Skeletal muscle satellite cell (primary cell): ENCODE measurements around the gene FANCL. TPM values are rescaled to one million over a fixed set of nuclear protein-coding genes. Genes with fewer than 3 reads are reported as not detected.
A peak's percentile ranks its signal among the peaks of the same experiment; 100 is the strongest.
"Not testable (repeated sequence)": the region's sequence is repeated elsewhere in the genome, so short reads cannot be mapped to it uniquely, and the experiment has no call there.

Source experiments
- H3K27me3 ChIP-seq: 2 replicates; pipeline ENCODE4 v1.7.0; 2013; ENCODE audit warnings: low read length; ENCODE audit not compliant: control insufficient read depth, insufficient read depth
- H3K36me3 ChIP-seq: 2 replicates; pipeline ENCODE4 v1.7.0; 2013; ENCODE audit warnings: mild to moderate bottlenecking, control low read depth, low read length; ENCODE audit not compliant: insufficient read depth
- H3K4me1 ChIP-seq: 2 replicates; pipeline ENCODE4 v1.7.0; 2013; ENCODE audit warnings: low read length; ENCODE audit not compliant: control insufficient read depth, insufficient read depth
- H3K4me2 ChIP-seq: 2 replicates; pipeline ENCODE4 v1.7.0; 2013; ENCODE audit warnings: mild to moderate bottlenecking, low read length
- H3K4me3 ChIP-seq: 2 replicates; pipeline ENCODE4 v1.7.0; 2013; ENCODE audit warnings: low read length
- H3K9ac ChIP-seq: 2 replicates; pipeline ENCODE4 v1.7.0; 2013; ENCODE audit warnings: mild to moderate bottlenecking, low read depth, low read length, moderate library complexity
- H3K9me3 ChIP-seq: replicated peaks from 2 replicates; pipeline ENCODE4 v1.7.0; 2013; ENCODE audit warnings: mild to moderate bottlenecking, control low read depth, low read length
- total RNA-seq: library from RNA; depleted of rRNA; stranded (reverse); fragments of >200 nt; gene quantifications from 2 replicates; pipeline ENCODE4 v1.2.3, GENCODE V29; 2012; rRNA removed

The FANCL gene
- total RNA-seq: 13.2 and 14.6 TPM in 2 replicates

DNA sequence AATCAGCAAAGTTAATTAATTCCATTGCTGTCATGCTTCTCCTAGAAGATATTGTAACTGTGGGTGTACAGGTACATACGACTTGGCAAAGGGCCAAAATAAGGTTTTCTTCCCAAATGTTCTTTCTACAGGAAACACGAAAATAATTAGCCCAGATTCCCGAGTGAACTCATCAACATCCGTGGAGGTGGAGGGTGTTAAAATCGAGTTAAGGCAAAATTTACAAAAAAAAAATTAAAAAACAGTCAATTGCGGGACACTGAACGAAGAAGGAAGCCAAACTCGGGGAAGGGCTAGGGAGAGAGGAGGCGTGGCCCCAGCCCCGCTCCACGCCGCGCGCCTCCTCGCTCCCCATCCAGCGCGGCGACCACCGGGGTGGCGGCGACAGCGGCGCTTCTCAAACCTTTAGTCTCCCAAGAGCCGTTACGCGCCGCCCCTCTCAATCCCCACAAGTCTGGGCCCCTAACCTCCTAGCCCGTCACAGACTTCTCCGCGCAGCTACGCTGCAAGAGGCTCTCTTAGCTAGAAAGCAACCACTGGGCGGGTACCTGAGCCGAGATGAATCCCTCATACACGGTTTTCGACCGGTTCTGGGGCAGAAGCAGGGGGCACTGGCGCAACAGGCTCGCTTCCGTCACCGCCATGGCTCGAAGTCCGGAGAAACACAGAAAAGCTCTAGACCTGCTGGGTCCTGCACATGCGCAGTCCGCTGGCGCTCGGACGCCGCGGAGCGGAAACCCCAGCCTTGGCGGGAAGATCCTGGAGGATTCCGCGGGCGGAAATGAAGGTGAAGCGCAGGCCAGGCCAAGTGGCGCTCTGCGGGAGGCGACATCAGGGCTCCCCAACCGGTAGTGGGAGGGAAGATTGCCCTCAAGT, at the start of gene FANCL:
Gene FANCL, minus strand, starts transcription at position 656 of the 876 bp plus-strand sequence. Its CDS starts 12 bp downstream, at position 644.
- Histone ChIP-seq H3K27me3 (no peaks in the 10 kb centered on the region), H3K4me2 (peak within 1 kb of the TSS; percentile 80), H3K9ac (peak within 1 kb of the TSS; percentile 91), H3K36me3 (no peaks in the 10 kb centered on the region), H3K4me3 (peak within 1 kb of the TSS; percentile 95), H3K4me1 (peaks cover 10% of the 10 kb centered on the region), H3K9me3 (no peaks in the 10 kb centered on the region)

DNA sequence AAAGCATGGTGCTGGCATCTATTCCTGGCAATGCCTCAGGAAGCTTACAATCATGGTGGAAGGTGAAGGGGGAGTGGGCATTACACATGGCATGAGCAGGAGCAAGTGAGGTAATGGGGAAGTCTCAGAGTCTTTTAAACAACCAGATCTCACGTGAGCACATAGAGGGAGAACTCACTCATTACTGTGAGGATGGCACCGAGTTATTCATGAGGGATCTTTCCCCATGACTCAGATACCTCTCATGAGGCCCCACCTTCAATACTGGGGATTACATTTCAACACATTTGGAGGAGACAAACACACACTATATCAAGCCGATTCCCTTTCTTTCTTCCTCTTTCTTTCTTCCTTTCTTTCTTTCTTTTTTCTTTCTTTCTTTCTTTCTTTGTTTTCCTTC, 47.9 kb upstream of the FANCL start:
- Histone ChIP-seq H3K9ac (no peak overlapping the region), H3K4me2 (no peak overlapping the region), H3K4me1 (no peaks in the 10 kb centered on the region), H3K27me3 (no peaks in the 10 kb centered on the region), H3K36me3 (no peaks in the 10 kb centered on the region), H3K4me3 (no peak overlapping the region), H3K9me3 (no peaks in the 10 kb centered on the region)

DNA sequence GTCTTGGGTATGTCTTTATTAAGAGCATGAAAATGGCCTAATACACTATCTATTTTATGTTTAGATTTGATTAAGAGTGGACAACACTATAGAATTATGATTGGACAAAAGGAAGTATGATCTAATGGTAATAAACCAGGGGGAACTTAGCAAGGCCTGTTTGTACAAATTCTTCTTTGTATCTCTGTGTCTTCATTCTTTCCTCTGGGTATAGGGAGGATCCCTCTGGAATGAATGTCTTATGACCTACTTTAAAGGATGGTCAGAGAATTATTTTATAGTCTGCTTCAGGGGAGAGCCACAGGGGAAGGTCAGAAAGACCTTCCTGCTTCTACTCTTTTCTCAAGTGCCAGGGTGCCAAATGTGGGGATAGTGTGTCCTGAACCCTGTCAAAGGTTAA, 42.8 kb upstream of the FANCL start:
- no peak overlapping the region for H3K4me3 ChIP-seq
- H3K9ac ChIP-seq: no peak overlapping the region
- H3K4me2 ChIP-seq: no peak overlapping the region
- no peaks in the 10 kb centered on the region for H3K9me3 ChIP-seq
- H3K27me3 ChIP-seq: no peaks in the 10 kb centered on the region
- H3K4me1 ChIP-seq: no peaks in the 10 kb centered on the region
- H3K36me3 ChIP-seq: no peaks in the 10 kb centered on the region

DNA sequence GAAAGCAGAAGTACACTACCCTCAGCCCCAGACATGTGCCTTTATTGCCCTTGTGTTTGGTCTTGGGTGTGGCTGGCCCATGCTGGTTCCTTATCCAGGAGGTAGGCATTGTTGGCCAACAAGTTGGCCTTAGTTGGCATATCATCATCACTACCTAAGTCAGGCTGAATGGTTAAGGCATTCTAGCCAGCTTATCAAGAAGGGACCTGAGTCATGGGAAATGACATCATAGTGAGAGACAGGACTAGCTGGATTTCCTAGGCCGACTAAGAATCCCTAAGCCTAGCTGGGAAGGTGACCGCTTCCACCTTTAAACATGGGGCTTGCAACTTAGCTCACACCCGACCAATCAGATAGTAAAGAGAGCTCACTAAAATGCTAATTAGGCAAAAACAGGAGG, 34.0 kb upstream of the FANCL start:
- not testable (repeated sequence) for H3K36me3 ChIP-seq, H3K9me3 ChIP-seq, H3K27me3 ChIP-seq, H3K4me3 ChIP-seq, H3K9ac ChIP-seq, H3K4me1 ChIP-seq, H3K4me2 ChIP-seq

DNA sequence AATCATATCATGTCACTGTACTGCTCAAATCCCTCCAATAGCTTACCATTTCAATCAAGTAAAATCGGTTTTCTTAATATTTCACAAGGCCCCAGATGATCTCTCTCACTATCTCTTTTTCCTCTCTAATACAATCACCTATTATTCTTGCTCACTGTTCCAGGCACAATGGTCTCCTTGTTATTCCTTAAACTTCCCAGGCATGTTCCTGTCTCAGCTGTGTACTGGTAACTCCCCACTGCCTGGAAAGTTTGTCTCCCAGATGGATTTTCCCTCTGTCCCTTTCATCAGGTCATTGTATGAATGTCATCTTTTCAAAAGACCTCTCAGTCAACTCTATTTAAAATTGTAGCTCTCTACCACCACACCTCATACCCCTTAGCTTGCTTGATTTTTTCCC, 30.7 kb upstream of the FANCL start:
- Histone ChIP-seq H3K4me3 (no peak overlapping the region), H3K27me3 (no peaks in the 10 kb centered on the region), H3K9ac (no peak overlapping the region)

DNA sequence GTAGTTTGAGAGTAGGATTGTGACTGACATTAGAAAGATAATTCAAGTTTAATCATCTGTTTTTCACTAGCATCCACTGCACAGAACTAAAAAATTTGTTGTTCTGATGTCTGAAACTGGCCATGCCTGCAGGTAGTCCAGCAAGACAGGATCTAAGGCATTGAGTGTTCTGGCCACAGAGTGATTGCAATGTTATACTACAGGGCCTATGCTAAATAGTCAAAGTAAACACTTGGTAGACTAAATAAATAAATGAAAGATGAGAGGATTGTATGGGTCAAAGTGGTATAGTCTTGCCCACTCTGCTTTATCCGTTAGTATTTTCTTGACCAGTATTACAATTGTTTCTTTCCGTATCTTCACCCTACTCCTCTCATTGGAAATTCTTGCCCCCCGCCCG, 27.6 kb upstream of the FANCL start:
- H3K4me1 ChIP-seq: no peaks in the 10 kb centered on the region
- H3K4me3 ChIP-seq: no peak overlapping the region
- H3K4me2 ChIP-seq: no peak overlapping the region
- H3K9ac ChIP-seq: no peak overlapping the region
- H3K36me3 ChIP-seq: no peaks in the 10 kb centered on the region
- H3K27me3 ChIP-seq: no peaks in the 10 kb centered on the region
- H3K9me3 ChIP-seq: no peaks in the 10 kb centered on the region

More for the DNA sequence above, 30.7 kb upstream of the FANCL start:
- Histone ChIP-seq H3K4me1 (no peaks in the 10 kb centered on the region), H3K9me3 (no peaks in the 10 kb centered on the region), H3K4me2 (no peak overlapping the region), H3K36me3 (no peaks in the 10 kb centered on the region)

DNA sequence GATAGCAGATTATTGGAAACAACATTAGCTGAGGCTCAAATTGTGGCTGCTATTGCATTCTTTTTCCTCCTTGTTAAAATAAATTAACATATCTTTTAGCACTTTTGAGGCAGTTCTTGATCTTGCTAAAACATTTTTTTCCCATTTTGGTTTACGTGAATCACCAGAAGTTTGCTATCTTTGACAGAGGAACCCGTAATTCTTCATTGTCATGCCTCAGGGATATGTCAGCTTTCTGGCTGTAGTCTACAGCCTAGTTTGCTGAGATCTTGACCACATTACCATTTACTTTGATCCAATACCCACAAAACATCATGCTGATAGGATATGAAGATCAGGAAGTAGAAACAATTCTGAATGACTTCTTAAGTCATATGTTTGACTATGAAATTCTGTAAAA, 25.1 kb upstream of the FANCL start:
- no peak overlapping the region for H3K9ac ChIP-seq
- no peak overlapping the region for H3K4me3 ChIP-seq
- H3K4me2 ChIP-seq: no peak overlapping the region
- no peaks in the 10 kb centered on the region for H3K9me3 ChIP-seq
- no peaks in the 10 kb centered on the region for H3K36me3 ChIP-seq
- H3K4me1 ChIP-seq: no peaks in the 10 kb centered on the region
- no peaks in the 10 kb centered on the region for H3K27me3 ChIP-seq

DNA sequence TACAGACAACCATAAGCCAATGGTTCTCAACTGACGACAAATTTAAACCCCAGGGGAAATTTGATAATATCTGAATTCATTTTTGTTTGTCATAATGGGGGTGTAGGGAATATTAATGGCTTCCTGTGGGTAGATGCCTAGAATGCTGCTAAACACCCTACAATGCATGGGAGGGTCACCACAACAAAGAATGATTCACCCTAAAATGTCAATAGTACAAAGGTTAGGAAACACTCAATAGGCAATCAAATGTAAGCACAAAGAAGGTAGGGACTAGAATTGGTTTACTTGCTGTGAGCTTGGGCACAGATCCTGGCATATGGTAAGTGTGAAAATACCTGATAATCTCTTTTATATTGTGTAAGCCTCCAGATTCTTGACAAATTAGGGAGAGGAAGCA, 20.1 kb upstream of the FANCL start:
- no peaks in the 10 kb centered on the region for H3K4me1 ChIP-seq
- no peak overlapping the region for H3K9ac ChIP-seq
- H3K9me3 ChIP-seq: no peaks in the 10 kb centered on the region
- H3K36me3 ChIP-seq: no peaks in the 10 kb centered on the region
- H3K4me2 ChIP-seq: no peak overlapping the region
- H3K4me3 ChIP-seq: no peak overlapping the region
- no peaks in the 10 kb centered on the region for H3K27me3 ChIP-seq

DNA sequence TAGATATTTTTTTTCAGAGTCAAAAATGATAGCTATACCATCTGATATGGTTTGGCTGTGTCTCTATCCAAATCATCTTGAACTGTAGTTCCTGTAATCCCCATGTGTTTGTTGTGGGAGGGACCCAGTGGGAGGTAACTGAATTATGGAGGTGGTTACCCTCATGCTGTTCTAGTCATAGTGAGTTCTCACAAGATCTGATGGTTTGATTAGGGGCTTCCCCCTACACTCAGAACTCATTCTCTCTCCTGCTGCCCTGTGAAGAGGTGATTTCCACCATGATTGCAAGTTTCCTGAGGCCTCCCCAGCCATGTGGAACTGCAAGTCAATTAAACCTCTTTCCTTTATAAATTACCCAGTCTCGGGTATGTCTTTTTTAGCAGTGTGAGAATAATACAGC, 17.3 kb upstream of the FANCL start:
- not testable (repeated sequence) for H3K9me3 ChIP-seq, H3K36me3 ChIP-seq, H3K4me1 ChIP-seq, H3K9ac ChIP-seq, H3K4me3 ChIP-seq, H3K4me2 ChIP-seq, H3K27me3 ChIP-seq

DNA sequence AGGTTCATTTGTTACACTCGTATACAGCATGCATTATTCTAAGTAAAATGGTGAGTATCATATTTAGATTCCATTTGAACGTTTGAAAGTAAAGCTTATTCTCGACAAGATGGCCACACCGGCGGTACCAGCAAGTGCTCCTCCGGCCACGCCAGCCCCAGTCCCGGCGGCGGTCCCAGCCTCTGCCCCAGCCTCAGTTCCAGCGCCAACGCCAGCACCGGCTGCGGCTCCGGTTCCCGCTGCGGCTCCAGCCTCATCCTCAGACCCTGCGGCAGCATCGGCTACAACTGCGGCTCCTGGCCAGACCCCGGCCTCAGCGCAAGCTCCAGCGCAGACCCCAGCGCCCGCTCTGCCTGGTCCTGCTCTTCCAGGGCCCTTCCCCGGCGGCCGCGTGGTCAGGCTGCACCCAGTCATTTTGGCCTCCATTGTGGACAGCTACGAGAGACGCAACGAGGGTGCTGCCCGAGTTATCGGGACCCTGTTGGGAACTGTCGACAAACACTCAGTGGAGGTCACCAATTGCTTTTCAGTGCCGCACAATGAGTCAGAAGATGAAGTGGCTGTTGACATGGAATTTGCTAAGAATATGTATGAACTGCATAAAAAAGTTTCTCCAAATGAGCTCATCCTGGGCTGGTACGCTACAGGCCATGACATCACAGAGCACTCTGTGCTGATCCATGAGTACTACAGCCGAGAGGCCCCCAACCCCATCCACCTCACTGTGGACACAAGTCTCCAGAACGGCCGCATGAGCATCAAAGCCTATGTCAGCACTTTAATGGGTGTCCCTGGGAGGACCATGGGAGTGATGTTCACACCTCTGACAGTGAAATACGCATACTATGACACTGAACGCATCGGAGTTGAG, 10.4 kb upstream of the FANCL start:
- not testable (repeated sequence) for H3K4me2 ChIP-seq, H3K36me3 ChIP-seq, H3K27me3 ChIP-seq, H3K9ac ChIP-seq, H3K4me1 ChIP-seq, H3K4me3 ChIP-seq, H3K9me3 ChIP-seq

DNA sequence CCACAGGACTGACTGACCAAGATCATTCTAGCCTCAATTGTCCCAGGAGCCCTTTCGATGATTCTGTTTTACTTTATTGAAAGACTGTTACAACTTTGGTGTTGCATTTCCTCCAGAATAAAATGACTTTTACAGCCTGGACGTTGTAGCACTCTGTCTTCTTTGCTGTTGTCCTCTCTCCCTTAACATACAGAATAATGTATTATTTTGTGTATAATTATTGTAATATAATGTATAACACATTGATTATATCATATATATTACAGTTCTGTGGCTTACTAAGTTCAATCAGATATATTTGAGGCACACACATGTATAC, 380 bp upstream of the FANCL start:
- H3K4me3 ChIP-seq: peak overlapping the region; percentile 95
- H3K27me3 ChIP-seq: no peaks in the 10 kb centered on the region
- no peaks in the 10 kb centered on the region for H3K36me3 ChIP-seq
- H3K4me1 ChIP-seq: peaks cover 10% of the 10 kb centered on the region
- H3K9me3 ChIP-seq: no peaks in the 10 kb centered on the region
- peak overlapping the region; percentile 91 for H3K9ac ChIP-seq
- H3K4me2 ChIP-seq: peak overlapping the region; percentile 80
